ENCODE results near the gene RAB15. TPM values are rescaled to one million over a fixed set of nuclear protein-coding genes. Genes with fewer than 3 reads are reported as not detected.

RAB15 gene
- total RNA-seq, 6 donors from 2014 or later: 16.8 to 39.8 (median 22.8) TPM

- TF ChIP-seq POLR2A (IDR thresholded peaks at IDR 0.05) (no peak), CTCF (IDR thresholded peaks at IDR 0.05) (no peak), EP300 (IDR thresholded peaks at IDR 0.05) (no peak), POLR2AphosphoS5 (IDR thresholded peaks at IDR 0.05) (no peak)
- Histone ChIP-seq H3K27me3 (no peaks in the 10 kb centered on the region), H3K4me1 (peaks cover 0 to 6% (median 0%) of the 10 kb centered on the region in 4 donors), H3K36me3 (peaks cover 12 to 89% (median 24%) of the 10 kb centered on the region in 4 donors), H3K4me3 (no peak overlapping the region), H3K27ac (no peak overlapping the region), H3K9me3 (no peaks in the 10 kb centered on the region)
- no peak for ATAC-seq (ENCODE audit: low FRiP score in 2 of 2)
- DNase-seq: no peak
- WGBS, 2 donors: 71 to 78% methylated on average over 7 of the region's 7 CpGs
These were observed 43.7 kb downstream of the RAB15 start for GRCh38 chr14:64928239-64929013.

GRCh38 chr14:64927031-64927430 lies 45.1 kb downstream of the RAB15 start:
- DNase-seq (no peak), ATAC-seq (ENCODE audit: low FRiP score in 2 of 2) (no peak)
- Histone ChIP-seq H3K27me3 (no peaks in the 10 kb centered on the region), H3K9me3 (no peaks in the 10 kb centered on the region), H3K4me1 (peaks cover 0 to 6% (median 0%) of the 10 kb centered on the region in 4 donors), H3K27ac (no peak overlapping the region), H3K36me3 (peaks cover 0 to 76% (median 15%) of the 10 kb centered on the region in 4 donors), H3K4me3 (no peak overlapping the region)
- no peak for TF ChIP-seq POLR2A (IDR thresholded peaks at IDR 0.05)
- no peak for TF ChIP-seq EP300 (IDR thresholded peaks at IDR 0.05)
- no peak for TF ChIP-seq POLR2AphosphoS5 (IDR thresholded peaks at IDR 0.05)
- no peak for TF ChIP-seq CTCF (IDR thresholded peaks at IDR 0.05)
- WGBS, 2 donors: 82 to 91% methylated on average over 3 of the region's 3 CpGs

GRCh38 chr14:64926398-64926995 lies 45.6 kb downstream of the RAB15 start:
- DNase-seq (no peak), ATAC-seq (ENCODE audit: low FRiP score in 2 of 2) (no peak)
- 60 to 73% methylated on average over 4 of the region's 4 CpGs for WGBS, 2 donors
- Histone ChIP-seq H3K9me3 (no peaks in the 10 kb centered on the region), H3K36me3 (peaks cover 0 to 71% (median 14%) of the 10 kb centered on the region in 4 donors), H3K27me3 (no peaks in the 10 kb centered on the region), H3K4me1 (peaks cover 0 to 6% (median 0%) of the 10 kb centered on the region in 4 donors), H3K27ac (no peak overlapping the region), H3K4me3 (no peak overlapping the region)
- TF ChIP-seq EP300 (IDR thresholded peaks at IDR 0.05) (no peak), POLR2AphosphoS5 (IDR thresholded peaks at IDR 0.05) (no peak), CTCF (IDR thresholded peaks at IDR 0.05) (no peak), POLR2A (IDR thresholded peaks at IDR 0.05) (no peak)

- H3K27me3 ChIP-seq: no peaks in the 10 kb centered on the region
- ATAC-seq (ENCODE audit: low FRiP score in 2 of 2) (no peak), DNase-seq (no peak)
- no peak overlapping the region for H3K27ac ChIP-seq
- peaks cover 6 to 26% (median 10%) of the 10 kb centered on the region in 4 donors for H3K4me1 ChIP-seq
- no peaks in the 10 kb centered on the region for H3K9me3 ChIP-seq
- TF ChIP-seq POLR2AphosphoS5 (IDR thresholded peaks at IDR 0.05): no peak
- TF ChIP-seq CTCF (IDR thresholded peaks at IDR 0.05): no peak
- no peak for TF ChIP-seq POLR2A (IDR thresholded peaks at IDR 0.05)
- TF ChIP-seq EP300 (IDR thresholded peaks at IDR 0.05): no peak
- H3K4me3 ChIP-seq: no peak overlapping the region
- peaks cover 0 to 38% (median 12%) of the 10 kb centered on the region in 4 donors for H3K36me3 ChIP-seq
- 87 to 95% methylated on average over 3 of the region's 3 CpGs for WGBS, 2 donors
These were observed 49.1 kb downstream of the RAB15 start for GRCh38 chr14:64923015-64923414.
